ENCODE results near the gene THAP4. TPM values are rescaled to one million over a fixed set of nuclear protein-coding genes. Genes with fewer than 3 reads are reported as not detected.

Gene THAP4
- 43.3 and 43.4 TPM in 2 replicates for total RNA-seq

- Histone ChIP-seq H3K27ac (ENCODE audit: low read depth, low read length) (peak within 1 kb of the TSS; percentile 98), H3K36me3 (ENCODE audit: insufficient read depth, low read length) (peaks cover 26% of the 10 kb centered on the region), H3K9me3 (ENCODE audit: low read depth, low read length) (no peaks in the 10 kb centered on the region), H3K27me3 (ENCODE audit: insufficient read depth, low read length) (no peaks in the 10 kb centered on the region), H3K4me1 (ENCODE audit: insufficient read depth, low read length) (peaks cover 15% of the 10 kb centered on the region), H2AFZ (ENCODE audit: low read length) (peak within 1 kb of the TSS; percentile 99), H3K79me2 (ENCODE audit: insufficient read depth, low read length) (peaks cover 88% of the 10 kb centered on the region), H3K4me3 (ENCODE audit: insufficient read depth, low read length) (peak within 1 kb of the TSS; percentile 96), H4K20me1 (ENCODE audit: insufficient read depth, low read length) (peaks cover 70% of the 10 kb centered on the region), H3K4me2 (ENCODE audit: insufficient read depth, low read length) (peak within 1 kb of the TSS; percentile 96)
- peak; percentile 99 for DNase-seq (ENCODE audit: insufficient read length, low spot score, missing footprints)
- TF ChIP-seq CTCF (IDR thresholded peaks at IDR 0.05; ENCODE audit: extremely low read depth, low read depth, low read length), result no peak
Measured at GRCh38 chr2:241637018-241637794, at the start of gene THAP4, which contains the start of gene ATG4B. TSS of gene THAP4 (minus strand) at chr2:241637158. CDS start at chr2:241637017, 141 bp downstream. TSS of gene ATG4B (plus strand) at chr2:241637693. CDS start at chr2:241637715, 22 bp downstream.

- peak overlapping the region; percentile 99 for H3K4me3 ChIP-seq (ENCODE audit: insufficient read depth, low read length)
- peaks cover 43% of the 10 kb centered on the region for H3K36me3 ChIP-seq (ENCODE audit: insufficient read depth, low read length)
- H3K9me3 ChIP-seq (ENCODE audit: low read depth, low read length), result no peaks in the 10 kb centered on the region
- peak overlapping the region; percentile 59 for H2AFZ ChIP-seq (ENCODE audit: low read length)
- H3K27me3 ChIP-seq (ENCODE audit: insufficient read depth, low read length), result no peaks in the 10 kb centered on the region
- peaks cover 25% of the 10 kb centered on the region for H3K4me1 ChIP-seq (ENCODE audit: insufficient read depth, low read length)
- TF ChIP-seq CTCF (IDR thresholded peaks at IDR 0.05; ENCODE audit: extremely low read depth, low read depth, low read length), result no peak
- H3K27ac ChIP-seq (ENCODE audit: low read depth, low read length), result peak overlapping the region; percentile 72
- no peak for DNase-seq (ENCODE audit: insufficient read length, low spot score, missing footprints)
- H4K20me1 ChIP-seq (ENCODE audit: insufficient read depth, low read length), result no peaks in the 10 kb centered on the region
- peak overlapping the region; percentile 94 for H3K4me2 ChIP-seq (ENCODE audit: insufficient read depth, low read length)
- H3K79me2 ChIP-seq (ENCODE audit: insufficient read depth, low read length), result peaks cover 62% of the 10 kb centered on the region
Measured at GRCh38 chr2:241686324-241686649, 49.3 kb upstream of the THAP4 start.

- Histone ChIP-seq H3K4me2 (ENCODE audit: insufficient read depth, low read length) (peak overlapping the region; percentile 71), H3K36me3 (ENCODE audit: insufficient read depth, low read length) (peaks cover 63% of the 10 kb centered on the region), H2AFZ (ENCODE audit: low read length) (peak overlapping the region; percentile 54), H4K20me1 (ENCODE audit: insufficient read depth, low read length) (no peaks in the 10 kb centered on the region), H3K79me2 (ENCODE audit: insufficient read depth, low read length) (peaks cover 46% of the 10 kb centered on the region), H3K4me1 (ENCODE audit: insufficient read depth, low read length) (peaks cover 29% of the 10 kb centered on the region), H3K27ac (ENCODE audit: low read depth, low read length) (peak overlapping the region; percentile 80), H3K4me3 (ENCODE audit: insufficient read depth, low read length) (peak overlapping the region; percentile 42), H3K9me3 (ENCODE audit: low read depth, low read length) (no peaks in the 10 kb centered on the region), H3K27me3 (ENCODE audit: insufficient read depth, low read length) (no peaks in the 10 kb centered on the region)
- peak; percentile 100 for DNase-seq (ENCODE audit: insufficient read length, low spot score, missing footprints)
- TF ChIP-seq CTCF (IDR thresholded peaks at IDR 0.05; ENCODE audit: extremely low read depth, low read depth, low read length), result no peak
Measured at GRCh38 chr2:241680827-241681599, 44.1 kb upstream of the THAP4 start.

GRCh38 chr2:241680044-241680443 lies 43.1 kb upstream of the THAP4 start:
- H3K79me2 ChIP-seq (ENCODE audit: insufficient read depth, low read length), result peaks cover 38% of the 10 kb centered on the region
- H3K4me2 ChIP-seq (ENCODE audit: insufficient read depth, low read length), result no peak overlapping the region
- no peaks in the 10 kb centered on the region for H3K9me3 ChIP-seq (ENCODE audit: low read depth, low read length)
- H3K27me3 ChIP-seq (ENCODE audit: insufficient read depth, low read length), result no peaks in the 10 kb centered on the region
- H3K4me1 ChIP-seq (ENCODE audit: insufficient read depth, low read length), result peaks cover 23% of the 10 kb centered on the region
- DNase-seq (ENCODE audit: insufficient read length, low spot score, missing footprints), result no peak
- H3K4me3 ChIP-seq (ENCODE audit: insufficient read depth, low read length), result no peak overlapping the region
- no peaks in the 10 kb centered on the region for H4K20me1 ChIP-seq (ENCODE audit: insufficient read depth, low read length)
- no peak overlapping the region for H2AFZ ChIP-seq (ENCODE audit: low read length)
- H3K36me3 ChIP-seq (ENCODE audit: insufficient read depth, low read length), result peaks cover 69% of the 10 kb centered on the region
- no peak for TF ChIP-seq CTCF (IDR thresholded peaks at IDR 0.05; ENCODE audit: extremely low read depth, low read depth, low read length)
- peak overlapping the region; percentile 80 for H3K27ac ChIP-seq (ENCODE audit: low read depth, low read length)

Measured in osteoblast (primary cell).